Lower lobe of right lung (tissue), 2 donors: ENCODE data around the gene FZD7. TPM values are rescaled to one million over a fixed set of nuclear protein-coding genes. Genes with fewer than 3 reads are reported as not detected.
A peak's percentile ranks its signal among the peaks of the same experiment; 100 is the strongest.

Experiments used
- ATAC-seq, 2 donors: fragments of 200-7000 bp; cut with Tn5 transposase; one replicate each; pipeline ENCODE4 v1.9.1; 2020 to 2022; ENCODE audit warnings: mild to moderate bottlenecking in 2 of 2, moderate library complexity in 2 of 2
- DNase-seq: peaks from one replicate; pipeline ENCODE4 v3.0.0-alpha.2; 2020
- H3K27ac ChIP-seq: fragments of 200-600 bp; one replicate; pipeline ENCODE4 v1.8.0; 2022
- H3K27me3 ChIP-seq: fragments of 200-600 bp; one replicate; pipeline ENCODE4 v1.8.0; 2022; ENCODE audit warnings: low read depth
- H3K36me3 ChIP-seq: fragments of 200-600 bp; one replicate; pipeline ENCODE4 v1.8.0; 2022; ENCODE audit warnings: mild to moderate bottlenecking
- H3K4me1 ChIP-seq: fragments of 200-600 bp; one replicate; pipeline ENCODE4 v1.8.0; 2022
- H3K4me3 ChIP-seq: fragments of 200-600 bp; one replicate; pipeline ENCODE4 v1.8.0; 2022; ENCODE audit warnings: mild to moderate bottlenecking
- H3K9me3 ChIP-seq: fragments of 200-600 bp; one replicate; pipeline ENCODE4 v1.8.0; 2022
- intact Hi-C: fragments of 100-400 bp; cut with DNase I; formaldehyde crosslinking; loops from one replicate; pipeline ENCODE4 v1.11.0; 2022
- total RNA-seq: library from RNA; stranded (reverse); fragmentation: NEBNext Ultra II Directional; extraction: Animal tissue kit (Norgen Biotek cat#: 25700); gene quantifications from one replicate; pipeline ENCODE4 v1.2.1, GENCODE V29; 2021
- TF ChIP-seq, protein P1 (sequence below): fragments of 200-600 bp; IDR thresholded peaks from one replicate; pipeline ENCODE4 v1.8.0; 2022; ENCODE audit warnings: antibody characterized with exemption, mild to moderate bottlenecking
- donor health status: DM: no; HTN: yes; CAD: no; lungs with severe emphysema.

FZD7 gene
- total RNA-seq, 1 donor from 2014 or later = 15.2 TPM

DNA sequence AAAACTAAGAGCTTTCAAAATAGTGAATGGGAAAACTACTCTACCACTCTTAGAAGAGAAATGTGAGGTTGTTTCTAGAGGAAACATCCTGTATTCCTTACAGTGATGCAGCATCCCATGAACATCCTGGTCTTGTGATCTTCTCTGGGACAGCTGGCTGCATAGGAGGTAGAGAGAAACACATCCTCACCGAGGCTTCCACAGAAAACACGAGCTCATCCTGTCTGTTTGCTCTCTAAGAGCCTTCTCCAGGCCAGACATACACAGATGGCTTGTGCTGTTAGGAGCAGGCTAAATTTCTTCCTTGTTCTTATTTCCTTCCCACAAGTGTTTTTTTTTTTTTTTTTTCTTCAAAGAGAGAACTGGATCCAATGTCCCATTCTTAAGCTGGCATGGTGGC is 14.7 kb upstream of the FZD7 start:
- no peak for DNase-seq
- H3K4me1 ChIP-seq = peaks cover 4% of the 10 kb centered on the region
- no peaks in the 10 kb centered on the region for H3K9me3 ChIP-seq
- H3K27ac ChIP-seq = no peak overlapping the region
- ATAC-seq = no peak
- no peaks in the 10 kb centered on the region for H3K36me3 ChIP-seq
- intact Hi-C loops = no loop called here
- H3K27me3 ChIP-seq = no peaks in the 10 kb centered on the region
- TF ChIP-seq, protein P1, sequence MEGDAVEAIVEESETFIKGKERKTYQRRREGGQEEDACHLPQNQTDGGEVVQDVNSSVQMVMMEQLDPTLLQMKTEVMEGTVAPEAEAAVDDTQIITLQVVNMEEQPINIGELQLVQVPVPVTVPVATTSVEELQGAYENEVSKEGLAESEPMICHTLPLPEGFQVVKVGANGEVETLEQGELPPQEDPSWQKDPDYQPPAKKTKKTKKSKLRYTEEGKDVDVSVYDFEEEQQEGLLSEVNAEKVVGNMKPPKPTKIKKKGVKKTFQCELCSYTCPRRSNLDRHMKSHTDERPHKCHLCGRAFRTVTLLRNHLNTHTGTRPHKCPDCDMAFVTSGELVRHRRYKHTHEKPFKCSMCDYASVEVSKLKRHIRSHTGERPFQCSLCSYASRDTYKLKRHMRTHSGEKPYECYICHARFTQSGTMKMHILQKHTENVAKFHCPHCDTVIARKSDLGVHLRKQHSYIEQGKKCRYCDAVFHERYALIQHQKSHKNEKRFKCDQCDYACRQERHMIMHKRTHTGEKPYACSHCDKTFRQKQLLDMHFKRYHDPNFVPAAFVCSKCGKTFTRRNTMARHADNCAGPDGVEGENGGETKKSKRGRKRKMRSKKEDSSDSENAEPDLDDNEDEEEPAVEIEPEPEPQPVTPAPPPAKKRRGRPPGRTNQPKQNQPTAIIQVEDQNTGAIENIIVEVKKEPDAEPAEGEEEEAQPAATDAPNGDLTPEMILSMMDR = no peak
- H3K4me3 ChIP-seq = no peak overlapping the region

DNA sequence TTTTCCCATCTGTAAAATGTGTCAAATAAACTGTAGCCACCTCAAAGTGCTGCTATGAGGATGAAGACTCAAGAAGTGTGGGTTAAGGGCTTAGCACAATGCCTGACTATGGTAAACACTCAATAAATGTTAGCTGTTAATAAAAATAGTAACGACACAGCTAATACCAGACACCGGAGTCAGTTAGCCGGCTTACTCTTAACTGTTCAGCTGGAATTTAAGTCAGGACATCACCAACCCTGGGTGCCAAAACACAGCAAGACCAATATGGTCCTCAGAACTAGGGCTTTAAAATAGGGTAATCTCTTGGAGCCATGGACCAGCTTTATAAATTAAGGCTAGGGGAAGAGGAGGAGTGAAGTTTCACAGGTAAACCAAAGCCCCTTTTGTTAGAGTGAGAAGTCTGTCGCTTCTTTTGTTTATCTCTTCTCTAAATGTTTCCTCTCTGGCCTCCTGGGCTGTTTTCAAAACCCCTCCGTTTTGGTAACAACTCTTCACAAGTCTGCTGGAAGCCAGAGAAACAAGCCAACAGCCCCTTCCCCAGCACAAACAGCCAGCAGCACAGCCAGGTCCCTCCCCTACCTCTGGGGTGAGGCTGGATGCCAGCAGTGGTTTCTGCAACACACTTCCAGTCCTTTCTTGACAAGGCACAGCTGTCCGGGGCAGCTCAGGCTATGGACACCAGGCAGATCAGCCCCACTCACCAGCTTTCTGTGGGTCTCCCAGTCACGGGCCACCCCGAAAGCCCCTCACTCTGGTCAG is 13.8 kb upstream of the FZD7 start:
- Histone ChIP-seq H3K27me3 (no peaks in the 10 kb centered on the region), H3K4me3 (no peak overlapping the region), H3K36me3 (no peaks in the 10 kb centered on the region), H3K4me1 (peaks cover 4% of the 10 kb centered on the region), H3K9me3 (no peaks in the 10 kb centered on the region), H3K27ac (no peak overlapping the region)
- TF ChIP-seq, protein P1 = no peak
- ATAC-seq (no peak), DNase-seq (no peak)
- intact Hi-C loops = no loop called here

DNA sequence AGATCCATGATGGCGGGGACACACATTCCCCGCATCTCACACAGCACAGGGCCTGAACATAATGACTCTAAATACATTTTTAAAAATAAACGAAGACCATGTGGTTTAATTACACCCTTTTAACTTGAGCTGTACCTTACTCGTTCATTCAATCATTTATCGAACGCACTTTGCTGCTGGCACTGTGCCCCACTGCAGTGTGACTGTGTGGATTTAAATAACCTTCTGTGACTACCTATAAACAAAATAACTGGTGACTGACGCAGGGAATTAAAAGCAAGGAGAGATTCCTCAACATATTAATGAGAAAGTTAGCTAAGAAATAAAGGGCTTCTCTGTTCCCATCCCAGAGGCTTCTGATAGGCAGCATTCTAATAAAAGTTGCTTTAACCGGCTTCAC is 10.9 kb upstream of the FZD7 start:
- DNase-seq = no peak

DNA sequence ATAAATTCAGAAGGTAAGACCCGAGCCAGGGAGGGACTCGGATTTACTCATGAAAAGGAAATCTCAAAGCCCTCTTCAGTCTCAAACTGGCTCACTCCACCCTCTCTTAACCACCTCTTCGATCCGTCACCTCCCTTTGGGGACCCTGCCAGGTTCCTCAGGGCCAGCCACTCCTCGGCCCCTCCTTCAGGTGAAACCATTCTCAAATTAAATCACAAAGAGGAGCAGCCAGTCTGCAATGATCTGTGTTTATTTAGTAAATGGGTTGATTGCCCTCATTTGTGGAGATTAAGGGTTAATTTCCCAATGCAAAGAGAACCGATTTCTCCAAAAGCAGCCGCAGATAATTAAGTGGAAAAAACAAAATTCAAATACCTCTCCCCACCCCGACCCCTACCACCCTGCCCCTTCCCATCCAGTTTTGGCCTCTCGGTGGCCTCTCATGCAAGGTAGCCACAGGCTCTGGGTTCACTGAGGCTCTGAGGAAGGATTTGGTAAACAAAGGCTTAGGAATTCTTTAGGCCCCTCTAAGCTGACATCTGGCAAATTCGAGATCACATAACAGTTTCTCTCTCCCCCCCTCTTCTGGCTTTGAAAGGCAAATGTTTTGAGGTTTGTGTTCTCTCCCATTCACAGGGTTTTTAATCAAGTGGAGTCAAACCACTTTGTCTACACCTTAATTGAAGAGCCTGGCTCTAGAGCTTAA is 10.3 kb upstream of the FZD7 start:
- Histone ChIP-seq H3K27me3 (no peaks in the 10 kb centered on the region), H3K36me3 (no peaks in the 10 kb centered on the region), H3K9me3 (no peaks in the 10 kb centered on the region), H3K27ac (no peak overlapping the region), H3K4me1 (no peaks in the 10 kb centered on the region), H3K4me3 (no peak overlapping the region)
- intact Hi-C loops = no loop called here
- peak; percentile 72 for DNase-seq
- peak; percentile 80 to 90 for ATAC-seq
- TF ChIP-seq, protein P1 = no peak

More for the DNA sequence above, 10.9 kb upstream of the FZD7 start:
- H3K27ac ChIP-seq = no peak overlapping the region
- TF ChIP-seq, protein P1 = no peak
- H3K27me3 ChIP-seq = no peaks in the 10 kb centered on the region
- no peaks in the 10 kb centered on the region for H3K36me3 ChIP-seq
- no peak for ATAC-seq
- no peaks in the 10 kb centered on the region for H3K4me1 ChIP-seq
- H3K4me3 ChIP-seq = no peak overlapping the region
- intact Hi-C loops = no loop called here
- H3K9me3 ChIP-seq = no peaks in the 10 kb centered on the region

DNA sequence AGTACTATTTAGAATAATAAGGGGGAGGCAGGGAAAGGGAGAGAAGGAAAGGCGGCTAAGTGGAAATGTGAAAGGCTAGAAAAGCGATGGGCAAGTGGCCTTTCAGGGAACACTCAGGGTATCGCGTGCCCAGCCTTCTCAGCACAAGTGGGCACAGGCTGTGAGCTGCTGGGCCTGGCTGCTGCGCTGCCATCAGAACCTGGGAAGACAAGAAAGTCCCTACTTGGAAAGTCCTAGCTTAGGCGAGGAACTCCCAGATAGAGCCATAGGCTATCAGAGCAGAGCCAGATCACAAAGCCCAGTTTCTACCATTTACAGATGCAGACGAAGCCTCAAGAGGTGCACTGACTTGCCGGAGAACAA is 9.8 kb upstream of the FZD7 start:
- DNase-seq (peak; percentile 68), ATAC-seq (peak; percentile 88 to 90)
- Histone ChIP-seq H3K36me3 (no peaks in the 10 kb centered on the region), H3K4me3 (no peak overlapping the region), H3K27ac (no peak overlapping the region), H3K9me3 (no peaks in the 10 kb centered on the region), H3K4me1 (no peaks in the 10 kb centered on the region), H3K27me3 (no peaks in the 10 kb centered on the region)
- TF ChIP-seq, protein P1 = no peak
- intact Hi-C loops = no loop called here
